ENCODE data around the gene CD3D. TPM values are rescaled to one million over a fixed set of nuclear protein-coding genes. Genes with fewer than 3 reads are reported as not detected.

CD3D gene
- total RNA-seq, result 100 to 1,000 TPM; 259 to 285 TPM

DNA sequence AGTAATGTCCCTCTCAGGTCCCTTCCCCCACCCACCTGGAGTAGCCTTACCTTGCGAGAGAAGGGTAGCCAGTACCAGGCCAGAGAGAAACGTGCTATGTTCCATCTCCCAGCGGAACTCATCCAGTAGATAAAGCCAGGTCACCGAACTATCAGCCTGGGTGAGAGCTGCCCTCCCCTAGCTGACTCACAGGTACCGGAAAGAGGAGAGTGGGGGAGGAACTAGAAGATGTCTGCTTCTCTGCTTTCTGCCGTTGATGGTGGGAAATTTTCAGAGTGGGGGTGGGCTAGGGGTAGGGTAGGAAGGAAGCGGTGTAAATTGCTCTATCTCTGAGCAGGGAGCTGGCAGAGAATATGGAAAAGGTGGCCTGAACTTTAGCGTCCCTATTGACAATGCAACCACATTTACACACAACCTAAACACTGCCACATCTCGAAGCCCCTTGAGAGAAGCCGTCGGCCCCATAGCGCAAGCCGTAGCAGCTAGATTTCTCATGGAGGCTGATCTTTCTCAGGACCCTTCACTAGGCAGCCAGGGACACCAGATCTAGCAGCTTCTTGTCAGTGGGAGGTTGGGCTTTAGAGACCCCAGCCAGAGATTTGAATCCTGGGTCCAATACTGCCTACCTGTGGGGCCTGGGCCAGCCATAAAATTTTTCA, at the start of gene CD3D:
Gene CD3D, minus strand, starts transcription at position 203 of the 659 bp plus-strand sequence. Its CDS starts 98 bp downstream, at position 105.
- Mint-ChIP-seq H3K4me1 (ENCODE audit: low read depth) (peaks cover 47% of the 10 kb centered on the region), H3K27ac (peak within 1 kb of the TSS; percentile 100), H3K9me3 (no peaks in the 10 kb centered on the region), H3K27me3 (ENCODE audit: low read depth) (no peaks in the 10 kb centered on the region), H3K36me3 (ENCODE audit: low read depth) (peaks cover 55% of the 10 kb centered on the region), H3K4me3 (peak within 1 kb of the TSS; percentile 81)
- peak; percentile 89 for DNase-seq
- intact Hi-C loops (cut with micrococcal nuclease), result loop anchor here (1.0 to 2.0 kb wide), 8 partner anchors 17 to 528 kb away; partner anchors contain the start of genes CD3E and UBE4A
- CTCF ChIA-PET, result interaction anchor here (0.6 to 9.3 kb wide), 10 partner anchors 9 to 773 kb away, joined by 3 to 110 read pairs (median 5); partner anchors contain the start of genes CD3E, JAML and MPZL3

DNA sequence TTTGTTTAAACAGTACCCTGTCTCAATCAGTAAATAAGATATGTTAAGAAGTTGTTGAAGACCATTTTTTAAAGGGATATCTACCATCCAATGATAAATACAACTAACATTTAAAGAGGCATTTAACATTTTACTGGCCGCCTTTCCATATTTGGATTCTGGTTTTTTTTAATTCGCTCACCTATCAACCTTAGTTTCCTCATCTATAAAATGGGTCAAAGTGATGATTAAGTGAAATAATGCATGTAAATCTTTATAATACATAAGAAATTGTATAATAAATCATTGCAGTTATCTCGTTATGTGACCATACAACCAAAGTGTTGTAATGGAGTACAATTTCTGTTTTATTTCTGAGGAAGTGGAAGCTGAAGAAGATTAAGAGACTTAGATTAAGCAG, 41.2 kb upstream of the CD3D start:
- DNase-seq, result no peak
- CTCF ChIA-PET, result no interaction called here
- no peak overlapping the region for H3K27ac Mint-ChIP-seq
- H3K4me1 Mint-ChIP-seq (ENCODE audit: low read depth), result no peaks in the 10 kb centered on the region
- no peaks in the 10 kb centered on the region for H3K27me3 Mint-ChIP-seq (ENCODE audit: low read depth)
- H3K4me3 Mint-ChIP-seq, result no peak overlapping the region
- no peaks in the 10 kb centered on the region for H3K9me3 Mint-ChIP-seq
- intact Hi-C loops (cut with micrococcal nuclease), result no loop called here
- H3K36me3 Mint-ChIP-seq (ENCODE audit: low read depth), result peaks cover 39% of the 10 kb centered on the region

DNA sequence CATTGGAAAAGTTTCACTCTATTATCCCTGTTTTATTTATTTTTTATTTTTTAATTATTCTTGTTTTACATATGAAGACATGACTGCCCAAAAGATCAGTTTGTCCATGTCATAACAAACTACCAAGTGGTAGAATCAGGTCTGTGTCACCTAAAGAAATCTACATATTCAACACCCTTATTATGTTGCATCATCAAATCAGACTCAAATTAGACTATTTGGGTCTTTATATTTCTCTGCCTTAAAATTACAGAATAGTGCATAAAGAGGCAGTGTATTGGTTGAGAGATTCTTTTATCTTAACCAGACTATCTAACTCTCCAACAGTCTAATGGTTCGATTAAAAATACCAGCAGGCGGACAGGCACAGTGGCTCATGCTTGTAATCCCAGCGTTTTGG, 40.4 kb upstream of the CD3D start:
- H3K27me3 Mint-ChIP-seq (ENCODE audit: low read depth), result no peaks in the 10 kb centered on the region
- CTCF ChIA-PET, result interaction anchor here (1.3 to 1.6 kb wide), 2 partner anchors 15 to 107 kb away, joined by 3 read pairs; no protein-coding TSS in a partner anchor
- H3K4me1 Mint-ChIP-seq (ENCODE audit: low read depth), result no peaks in the 10 kb centered on the region
- H3K4me3 Mint-ChIP-seq, result no peak overlapping the region
- intact Hi-C loops (cut with micrococcal nuclease), result no loop called here
- peaks cover 39% of the 10 kb centered on the region for H3K36me3 Mint-ChIP-seq (ENCODE audit: low read depth)
- H3K9me3 Mint-ChIP-seq, result no peaks in the 10 kb centered on the region
- no peak overlapping the region for H3K27ac Mint-ChIP-seq
- DNase-seq, result no peak

DNA sequence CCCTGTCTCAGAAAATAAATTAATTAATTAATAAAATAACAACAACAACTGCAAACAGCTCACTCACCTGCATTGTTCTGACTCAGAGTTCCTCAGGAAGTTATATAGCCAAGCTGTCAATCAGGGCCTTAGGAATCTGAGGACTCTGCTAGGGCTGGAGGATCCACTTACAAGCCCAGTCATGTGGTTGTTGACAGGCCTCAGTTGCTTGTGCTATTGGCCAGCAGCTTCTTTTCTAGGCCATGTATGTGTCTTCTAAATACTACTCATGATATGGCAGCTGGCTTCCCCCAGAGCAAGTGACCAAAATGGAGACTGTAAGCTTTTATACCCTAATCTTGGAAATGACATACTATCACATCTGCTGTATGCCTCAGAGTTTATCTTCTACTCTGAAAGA, 38.1 kb upstream of the CD3D start:
- intact Hi-C loops (cut with micrococcal nuclease), result no loop called here
- Mint-ChIP-seq H3K36me3 (ENCODE audit: low read depth) (peaks cover 24% of the 10 kb centered on the region), H3K27ac (no peak overlapping the region), H3K27me3 (ENCODE audit: low read depth) (no peaks in the 10 kb centered on the region), H3K9me3 (no peaks in the 10 kb centered on the region), H3K4me1 (ENCODE audit: low read depth) (peaks cover 7% of the 10 kb centered on the region), H3K4me3 (no peak overlapping the region)
- CTCF ChIA-PET, result interaction anchor here (0.9 to 3.0 kb wide), 4 partner anchors 15 to 209 kb away, joined by 3 to 11 read pairs (median 4); no protein-coding TSS in a partner anchor
- no peak for DNase-seq

DNA sequence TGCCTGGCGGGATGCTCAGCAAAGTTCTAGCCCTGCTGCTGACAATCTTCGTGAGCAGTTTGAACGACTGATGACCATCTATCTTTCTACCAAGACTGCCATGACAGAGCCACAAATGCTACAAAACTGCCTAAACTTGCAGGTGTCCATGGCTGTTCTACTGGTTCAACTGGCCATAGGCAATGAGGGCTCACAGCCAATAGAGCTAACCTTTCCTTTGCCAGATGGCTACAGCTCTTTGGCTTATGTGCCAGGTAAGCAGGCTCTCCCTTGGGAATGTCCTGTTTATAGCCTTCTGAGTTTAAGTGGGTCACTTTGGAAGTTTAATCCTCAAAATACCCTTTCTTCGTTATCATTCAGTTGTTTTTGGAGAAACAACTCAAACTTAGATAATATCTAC, 37.0 kb upstream of the CD3D start:
- H3K4me1 Mint-ChIP-seq (ENCODE audit: low read depth), result peaks cover 7% of the 10 kb centered on the region
- peaks cover 21% of the 10 kb centered on the region for H3K36me3 Mint-ChIP-seq (ENCODE audit: low read depth)
- no peaks in the 10 kb centered on the region for H3K9me3 Mint-ChIP-seq
- H3K27ac Mint-ChIP-seq, result no peak overlapping the region
- CTCF ChIA-PET, result interaction anchor here (0.5 to 3.0 kb wide), 8 partner anchors 11 to 223 kb away, joined by 3 to 11 read pairs (median 4); no protein-coding TSS in a partner anchor
- intact Hi-C loops (cut with micrococcal nuclease), result no loop called here
- no peak for DNase-seq
- H3K4me3 Mint-ChIP-seq, result no peak overlapping the region
- no peaks in the 10 kb centered on the region for H3K27me3 Mint-ChIP-seq (ENCODE audit: low read depth)

DNA sequence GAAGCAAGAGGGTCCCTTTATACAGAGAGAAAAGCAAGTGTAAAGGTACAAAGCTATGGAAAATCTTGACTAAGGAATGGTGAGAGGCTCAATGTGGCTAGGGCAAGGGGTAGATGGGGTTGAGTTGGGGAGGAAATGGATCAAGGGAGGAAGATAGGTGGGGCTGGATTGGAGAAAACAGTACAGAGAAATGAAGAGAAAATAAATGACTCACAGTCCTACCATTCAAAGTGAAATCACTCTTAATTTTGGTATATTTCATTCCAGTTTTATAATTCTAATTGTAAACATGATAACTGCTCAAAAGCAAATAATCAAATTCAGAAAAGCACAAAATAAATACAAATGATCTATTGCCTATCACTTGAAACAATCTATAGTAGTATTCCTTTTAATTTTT, 33.5 kb upstream of the CD3D start:
- Mint-ChIP-seq H3K27me3 (ENCODE audit: low read depth) (no peaks in the 10 kb centered on the region), H3K9me3 (no peaks in the 10 kb centered on the region), H3K36me3 (ENCODE audit: low read depth) (peaks cover 30% of the 10 kb centered on the region), H3K4me1 (ENCODE audit: low read depth) (peaks cover 7% of the 10 kb centered on the region), H3K27ac (peak overlapping the region; percentile 29), H3K4me3 (no peak overlapping the region)
- intact Hi-C loops (cut with micrococcal nuclease), result no loop called here
- no peak for DNase-seq
- CTCF ChIA-PET, result interaction anchor here (0.6 to 1.2 kb wide), 3 partner anchors 55 to 206 kb away, joined by 3 to 5 read pairs (median 4); no protein-coding TSS in a partner anchor

DNA sequence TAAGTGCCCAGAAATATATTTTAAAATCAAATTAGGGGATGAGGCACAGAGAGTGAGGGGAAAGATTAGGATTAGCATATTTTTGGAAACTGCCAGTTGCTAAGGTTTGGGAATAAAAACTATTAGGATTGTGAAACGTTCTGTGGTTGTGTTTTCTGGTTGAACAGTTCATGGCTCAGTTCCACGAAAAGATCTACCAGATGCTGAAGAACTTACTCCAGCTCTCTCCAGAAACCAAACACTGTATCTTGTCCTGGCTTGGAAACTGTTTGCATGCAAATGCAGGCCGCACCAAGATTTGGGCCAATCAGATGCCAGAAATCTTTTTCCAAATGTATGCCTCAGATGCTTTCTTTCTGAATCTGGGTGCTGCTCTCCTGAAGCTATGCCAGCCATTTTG, 32.2 kb upstream of the CD3D start:
- intact Hi-C loops (cut with micrococcal nuclease), result no loop called here
- H3K27me3 Mint-ChIP-seq (ENCODE audit: low read depth), result no peaks in the 10 kb centered on the region
- CTCF ChIA-PET, result interaction anchor here (0.7 to 1.5 kb wide), 4 partner anchors 57 to 112 kb away, joined by 3 to 5 read pairs (median 3); no protein-coding TSS in a partner anchor

DNA sequence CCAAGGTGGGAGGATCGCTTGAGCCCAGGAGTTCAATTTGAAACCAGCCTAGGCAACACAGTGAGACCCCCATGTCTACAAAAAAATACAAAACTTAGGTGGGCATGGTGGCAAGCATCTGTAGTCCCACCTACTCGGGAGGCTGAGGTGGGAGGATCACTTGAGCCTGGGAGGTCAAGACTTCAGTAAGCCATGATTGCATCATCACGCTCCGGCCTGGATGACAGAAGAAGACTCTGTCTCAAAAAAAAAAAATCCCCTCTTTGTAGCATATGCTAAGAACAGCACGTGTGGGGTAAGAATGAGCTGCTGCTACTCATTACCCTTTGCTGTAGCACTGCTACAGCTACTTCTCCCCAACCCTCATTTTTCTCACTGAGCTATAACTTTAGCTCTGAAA, 31.4 kb upstream of the CD3D start:
- no peak for DNase-seq
- intact Hi-C loops (cut with micrococcal nuclease), result no loop called here
- Mint-ChIP-seq H3K9me3 (no peaks in the 10 kb centered on the region), H3K4me1 (ENCODE audit: low read depth) (peaks cover 7% of the 10 kb centered on the region), H3K36me3 (ENCODE audit: low read depth) (peaks cover 41% of the 10 kb centered on the region), H3K4me3 (no peak overlapping the region), H3K27ac (no peak overlapping the region), H3K27me3 (ENCODE audit: low read depth) (no peaks in the 10 kb centered on the region)
- CTCF ChIA-PET, result interaction anchor here (0.5 to 1.5 kb wide), 3 partner anchors 44 to 189 kb away, joined by 3 read pairs; no protein-coding TSS in a partner anchor

More for the DNA sequence above, 32.2 kb upstream of the CD3D start:
- no peaks in the 10 kb centered on the region for H3K9me3 Mint-ChIP-seq
- H3K4me1 Mint-ChIP-seq (ENCODE audit: low read depth), result peaks cover 7% of the 10 kb centered on the region
- DNase-seq, result no peak
- H3K27ac Mint-ChIP-seq, result no peak overlapping the region
- H3K4me3 Mint-ChIP-seq, result no peak overlapping the region
- H3K36me3 Mint-ChIP-seq (ENCODE audit: low read depth), result peaks cover 36% of the 10 kb centered on the region

DNA sequence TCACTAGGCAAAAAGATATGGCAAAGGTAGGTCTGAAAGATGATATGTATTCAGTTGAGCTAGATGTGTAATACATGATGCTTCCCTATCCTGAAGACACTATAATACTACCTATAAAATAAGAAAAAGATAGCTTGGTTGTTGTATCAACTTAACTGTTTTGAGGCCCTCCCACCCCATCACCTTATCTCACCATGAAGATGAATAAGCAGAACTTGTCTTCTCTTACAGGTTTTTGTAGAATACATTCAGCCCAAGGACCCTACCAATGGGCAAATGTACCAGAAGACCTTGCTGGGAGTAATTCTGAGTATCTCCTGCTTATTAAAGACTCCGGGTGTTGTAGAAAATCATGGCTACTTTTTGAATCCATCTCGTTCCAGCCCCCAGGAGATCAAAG, 30.8 kb upstream of the CD3D start:
- CTCF ChIA-PET, result interaction anchor here (0.6 to 1.5 kb wide), 4 partner anchors 114 to 201 kb away, joined by 3 read pairs; no protein-coding TSS in a partner anchor
- Mint-ChIP-seq H3K4me3 (no peak overlapping the region), H3K36me3 (ENCODE audit: low read depth) (peaks cover 46% of the 10 kb centered on the region), H3K4me1 (ENCODE audit: low read depth) (peaks cover 7% of the 10 kb centered on the region), H3K27ac (no peak overlapping the region), H3K9me3 (no peaks in the 10 kb centered on the region), H3K27me3 (ENCODE audit: low read depth) (no peaks in the 10 kb centered on the region)
- no peak for DNase-seq
- intact Hi-C loops (cut with micrococcal nuclease), result no loop called here

DNA sequence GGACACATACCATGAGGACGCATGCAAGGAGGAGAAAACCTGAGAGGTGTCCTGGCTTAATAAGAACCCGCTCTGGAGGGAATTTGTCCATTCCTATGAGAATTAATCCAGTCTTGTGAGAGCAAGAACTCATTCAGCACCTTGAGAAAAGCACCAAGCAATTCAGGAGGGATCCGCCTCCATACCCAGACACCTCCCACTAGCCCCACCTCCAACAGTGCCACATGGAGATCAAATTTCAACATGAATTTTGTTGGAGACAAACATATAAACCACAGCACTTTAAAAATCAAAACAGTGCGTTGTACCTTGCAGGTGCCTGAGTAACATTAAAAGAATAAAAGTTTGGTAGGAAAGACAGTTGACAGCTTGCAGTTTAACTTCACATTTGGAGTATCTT, 28.3 kb upstream of the CD3D start:
- H3K27ac Mint-ChIP-seq, result no peak overlapping the region
- CTCF ChIA-PET, result no interaction called here
- intact Hi-C loops (cut with micrococcal nuclease), result no loop called here
- DNase-seq, result no peak
- peaks cover 2% of the 10 kb centered on the region for H3K4me1 Mint-ChIP-seq (ENCODE audit: low read depth)
- no peaks in the 10 kb centered on the region for H3K27me3 Mint-ChIP-seq (ENCODE audit: low read depth)
- H3K4me3 Mint-ChIP-seq, result no peak overlapping the region
- H3K9me3 Mint-ChIP-seq, result no peaks in the 10 kb centered on the region
- peaks cover 54% of the 10 kb centered on the region for H3K36me3 Mint-ChIP-seq (ENCODE audit: low read depth)

DNA sequence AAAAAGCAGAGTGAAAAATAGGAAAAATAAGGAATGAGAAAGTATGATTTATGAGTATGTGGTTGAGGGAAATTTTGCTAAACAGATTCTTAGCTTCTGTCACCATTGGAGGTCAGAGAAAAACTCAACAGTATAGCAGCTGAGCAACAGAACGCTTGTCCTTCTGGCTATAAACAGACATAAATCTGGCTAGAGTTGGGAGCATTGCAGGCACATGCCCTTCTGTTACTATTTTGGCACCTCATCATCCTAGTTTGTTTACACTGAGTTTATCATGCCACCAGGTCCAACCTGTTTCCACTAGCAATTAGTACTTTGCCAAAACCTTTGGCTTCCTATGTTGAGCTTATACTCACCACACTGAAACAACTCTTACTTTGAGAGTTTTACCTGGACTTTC, 23.8 kb upstream of the CD3D start:
- H3K27ac Mint-ChIP-seq, result no peak overlapping the region
- H3K36me3 Mint-ChIP-seq (ENCODE audit: low read depth), result peaks cover 37% of the 10 kb centered on the region
- H3K27me3 Mint-ChIP-seq (ENCODE audit: low read depth), result no peaks in the 10 kb centered on the region
- CTCF ChIA-PET, result interaction anchor here (1.6 kb wide), 1 partner anchor 14 kb away, joined by 4 read pairs; no protein-coding TSS in a partner anchor
- DNase-seq, result no peak
- H3K4me1 Mint-ChIP-seq (ENCODE audit: low read depth), result peaks cover 29% of the 10 kb centered on the region
- intact Hi-C loops (cut with micrococcal nuclease), result no loop called here
- H3K4me3 Mint-ChIP-seq, result no peak overlapping the region
- H3K9me3 Mint-ChIP-seq, result no peaks in the 10 kb centered on the region

DNA sequence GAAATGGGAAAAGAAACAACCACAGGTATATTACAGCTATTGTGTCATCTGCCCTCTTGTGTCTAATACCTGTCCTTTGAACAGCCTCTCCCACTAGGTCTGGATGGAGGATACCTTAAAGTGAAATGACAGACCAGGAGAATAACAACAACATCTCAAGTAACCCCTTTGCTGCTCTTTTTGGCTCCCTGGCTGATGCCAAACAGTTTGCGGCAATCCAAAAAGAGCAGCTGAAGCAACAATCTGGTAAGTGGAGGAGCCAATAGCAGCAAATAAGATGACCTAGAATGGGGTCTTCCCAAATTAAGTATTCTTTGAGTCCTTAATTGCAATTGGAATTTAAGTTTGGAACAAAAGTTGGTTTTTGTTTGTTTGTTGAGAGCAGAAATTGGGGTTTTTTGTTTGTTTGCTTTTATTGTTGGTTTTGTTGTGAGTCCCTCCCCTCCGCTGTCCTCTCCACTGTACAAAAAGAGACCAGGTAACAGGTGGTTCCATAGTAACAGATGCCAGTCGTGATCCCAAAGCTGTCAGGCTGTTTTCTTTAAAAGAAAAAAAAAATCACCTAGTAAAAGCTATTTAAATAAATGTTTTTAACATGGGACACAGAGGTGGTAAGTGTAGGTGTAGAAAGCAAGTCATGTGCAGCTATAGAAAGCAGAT, 22.6 kb upstream of the CD3D start:
- no peaks in the 10 kb centered on the region for H3K27me3 Mint-ChIP-seq (ENCODE audit: low read depth)
- CTCF ChIA-PET, result interaction anchor here (0.8 to 1.6 kb wide), 5 partner anchors 15 to 194 kb away, joined by 3 to 7 read pairs (median 4); no protein-coding TSS in a partner anchor
- peaks cover 28% of the 10 kb centered on the region for H3K36me3 Mint-ChIP-seq (ENCODE audit: low read depth)
- peaks cover 39% of the 10 kb centered on the region for H3K4me1 Mint-ChIP-seq (ENCODE audit: low read depth)
- no peak for DNase-seq
- H3K9me3 Mint-ChIP-seq, result no peaks in the 10 kb centered on the region
- H3K27ac Mint-ChIP-seq, result no peak overlapping the region
- no peak overlapping the region for H3K4me3 Mint-ChIP-seq
- intact Hi-C loops (cut with micrococcal nuclease), result no loop called here

All from activated naive CD4-positive, alpha-beta T cell treated with anti-CD3 and anti-CD28 coated beads for 36 hours (primary cell).